ENCODE measurements around the gene RAB3A. TPM values are rescaled to one million over a fixed set of nuclear protein-coding genes. Genes with fewer than 3 reads are reported as not detected.

RAB3A gene
- total and polyA plus RNA-seq, 9 of the 15 experiments (the other 6 are each of a cell fraction or from before 2014, with no cell fraction given), result 0.17 to 5.1 (median 0.90) TPM; not detected in 1

- TF ChIP-seq, protein P1, sequence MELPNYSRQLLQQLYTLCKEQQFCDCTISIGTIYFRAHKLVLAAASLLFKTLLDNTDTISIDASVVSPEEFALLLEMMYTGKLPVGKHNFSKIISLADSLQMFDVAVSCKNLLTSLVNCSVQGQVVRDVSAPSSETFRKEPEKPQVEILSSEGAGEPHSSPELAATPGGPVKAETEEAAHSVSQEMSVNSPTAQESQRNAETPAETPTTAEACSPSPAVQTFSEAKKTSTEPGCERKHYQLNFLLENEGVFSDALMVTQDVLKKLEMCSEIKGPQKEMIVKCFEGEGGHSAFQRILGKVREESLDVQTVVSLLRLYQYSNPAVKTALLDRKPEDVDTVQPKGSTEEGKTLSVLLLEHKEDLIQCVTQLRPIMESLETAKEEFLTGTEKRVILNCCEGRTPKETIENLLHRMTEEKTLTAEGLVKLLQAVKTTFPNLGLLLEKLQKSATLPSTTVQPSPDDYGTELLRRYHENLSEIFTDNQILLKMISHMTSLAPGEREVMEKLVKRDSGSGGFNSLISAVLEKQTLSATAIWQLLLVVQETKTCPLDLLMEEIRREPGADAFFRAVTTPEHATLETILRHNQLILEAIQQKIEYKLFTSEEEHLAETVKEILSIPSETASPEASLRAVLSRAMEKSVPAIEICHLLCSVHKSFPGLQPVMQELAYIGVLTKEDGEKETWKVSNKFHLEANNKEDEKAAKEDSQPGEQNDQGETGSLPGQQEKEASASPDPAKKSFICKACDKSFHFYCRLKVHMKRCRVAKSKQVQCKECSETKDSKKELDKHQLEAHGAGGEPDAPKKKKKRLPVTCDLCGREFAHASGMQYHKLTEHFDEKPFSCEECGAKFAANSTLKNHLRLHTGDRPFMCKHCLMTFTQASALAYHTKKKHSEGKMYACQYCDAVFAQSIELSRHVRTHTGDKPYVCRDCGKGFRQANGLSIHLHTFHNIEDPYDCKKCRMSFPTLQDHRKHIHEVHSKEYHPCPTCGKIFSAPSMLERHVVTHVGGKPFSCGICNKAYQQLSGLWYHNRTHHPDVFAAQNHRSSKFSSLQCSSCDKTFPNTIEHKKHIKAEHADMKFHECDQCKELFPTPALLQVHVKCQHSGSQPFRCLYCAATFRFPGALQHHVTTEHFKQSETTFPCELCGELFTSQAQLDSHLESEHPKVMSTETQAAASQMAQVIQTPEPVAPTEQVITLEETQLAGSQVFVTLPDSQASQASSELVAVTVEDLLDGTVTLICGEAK (IDR thresholded peaks at IDR 0.05), result no peak
- TF ChIP-seq, protein P1 (CRISPR knock-in tag; IDR thresholded peaks at IDR 0.05), result no peak
- peak; percentile 50 to 86; a peak in 2 of 4 replicates for TF ChIP-seq RCOR1 (IDR thresholded peaks at IDR 0.05; ENCODE audit: borderline replicate concordance in 1 of 2, low read depth in 2 of 2, low read length in 2 of 2)
- TF ChIP-seq, protein P2, sequence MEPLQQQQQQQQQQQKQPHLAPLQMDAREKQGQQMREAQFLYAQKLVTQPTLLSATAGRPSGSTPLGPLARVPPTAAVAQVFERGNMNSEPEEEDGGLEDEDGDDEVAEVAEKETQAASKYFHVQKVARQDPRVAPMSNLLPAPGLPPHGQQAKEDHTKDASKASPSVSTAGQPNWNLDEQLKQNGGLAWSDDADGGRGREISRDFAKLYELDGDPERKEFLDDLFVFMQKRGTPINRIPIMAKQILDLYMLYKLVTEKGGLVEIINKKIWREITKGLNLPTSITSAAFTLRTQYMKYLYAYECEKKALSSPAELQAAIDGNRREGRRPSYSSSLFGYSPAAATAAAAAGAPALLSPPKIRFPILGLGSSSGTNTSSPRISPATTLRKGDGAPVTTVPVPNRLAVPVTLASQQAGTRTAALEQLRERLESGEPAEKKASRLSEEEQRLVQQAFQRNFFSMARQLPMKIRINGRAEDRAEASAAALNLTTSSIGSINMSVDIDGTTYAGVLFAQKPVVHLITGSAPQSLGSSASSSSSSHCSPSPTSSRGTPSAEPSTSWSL (CRISPR knock-in tag; IDR thresholded peaks at IDR 0.05; ENCODE audit: borderline replicate concordance), result no peak
- TF ChIP-seq HIVEP1 (CRISPR knock-in tag; IDR thresholded peaks at IDR 0.05), result no peak
- no peak for TF ChIP-seq ESRRA (IDR thresholded peaks at IDR 0.05; ENCODE audit: borderline replicate concordance, low read depth)
- TF ChIP-seq ZFP1 (CRISPR knock-in tag; IDR thresholded peaks at IDR 0.05), result no peak
- TF ChIP-seq NFIC (IDR thresholded peaks at IDR 0.05), result 0 out of 2 replicates have a peak, but pooled peaks have one; percentile 8
- TF ChIP-seq ZNF592 (IDR thresholded peaks at IDR 0.05), result no peak
- no peak for TF ChIP-seq ZFPM2 (CRISPR knock-in tag; IDR thresholded peaks at IDR 0.05)
- TF ChIP-seq ZSCAN29 (IDR thresholded peaks at IDR 0.05), result no peak
- TF ChIP-seq WHSC1 (IDR thresholded peaks at IDR 0.05; ENCODE audit: low read length), result no peak
- TF ChIP-seq TCF15 (CRISPR knock-in tag; IDR thresholded peaks at IDR 0.05), result no peak
- TF ChIP-seq RUNX1 (IDR thresholded peaks at IDR 0.05; ENCODE audit: low read depth), result no peak
- no peak for TF ChIP-seq LARP7 (IDR thresholded peaks at IDR 0.05)
Measured at GRCh38 chr19:18229474-18229873, 25.6 kb upstream of the RAB3A start (continued).
